ENCODE data around the gene ARGLU1. TPM values are rescaled to one million over a fixed set of nuclear protein-coding genes. Genes with fewer than 3 reads are reported as not detected.

ARGLU1 gene
- total RNA-seq, 1 donor from 2014 or later, result 467 TPM

GRCh38 chr13:106505295-106505694 is 62.6 kb downstream of the ARGLU1 start:
- no peak overlapping the region for H3K27ac ChIP-seq
- peaks cover 100% of the 10 kb centered on the region for H4K20me1 ChIP-seq (ENCODE audit: low read depth)
- H3K4me3 ChIP-seq, result no peak overlapping the region
- H2AFZ ChIP-seq (replicated peaks), result no peak overlapping the region
- no peaks in the 10 kb centered on the region for H3K9me3 ChIP-seq (ENCODE audit: low read depth)
- no peak for TF ChIP-seq CTCF (IDR thresholded peaks at IDR 0.05)
- Mint-ChIP-seq H3K27me3 (ENCODE audit: insufficient read depth, low read depth) (peaks cover 2% of the 10 kb centered on the region), H3K4me1 (peaks cover 21% of the 10 kb centered on the region), H3K27ac (no peak overlapping the region), H3K36me3 (peaks cover 74% of the 10 kb centered on the region), H3K9me3 (peaks cover 3% of the 10 kb centered on the region), H3K4me3 (no peak overlapping the region)
- H3K36me3 ChIP-seq, result peaks cover 22% of the 10 kb centered on the region
- H3K4me2 ChIP-seq, result no peak overlapping the region
- no peaks in the 10 kb centered on the region for H3K27me3 ChIP-seq
- DNase-seq (ENCODE audit: low spot score), result no peak
- peaks cover 100% of the 10 kb centered on the region for H3K79me2 ChIP-seq (ENCODE audit: low read depth)
- peaks cover 21% of the 10 kb centered on the region for H3K4me1 ChIP-seq
- H3K9ac ChIP-seq, result no peak overlapping the region
- peaks cover 12% of the 10 kb centered on the region for H3F3A ChIP-seq (ENCODE audit: low read depth)

DNA sequence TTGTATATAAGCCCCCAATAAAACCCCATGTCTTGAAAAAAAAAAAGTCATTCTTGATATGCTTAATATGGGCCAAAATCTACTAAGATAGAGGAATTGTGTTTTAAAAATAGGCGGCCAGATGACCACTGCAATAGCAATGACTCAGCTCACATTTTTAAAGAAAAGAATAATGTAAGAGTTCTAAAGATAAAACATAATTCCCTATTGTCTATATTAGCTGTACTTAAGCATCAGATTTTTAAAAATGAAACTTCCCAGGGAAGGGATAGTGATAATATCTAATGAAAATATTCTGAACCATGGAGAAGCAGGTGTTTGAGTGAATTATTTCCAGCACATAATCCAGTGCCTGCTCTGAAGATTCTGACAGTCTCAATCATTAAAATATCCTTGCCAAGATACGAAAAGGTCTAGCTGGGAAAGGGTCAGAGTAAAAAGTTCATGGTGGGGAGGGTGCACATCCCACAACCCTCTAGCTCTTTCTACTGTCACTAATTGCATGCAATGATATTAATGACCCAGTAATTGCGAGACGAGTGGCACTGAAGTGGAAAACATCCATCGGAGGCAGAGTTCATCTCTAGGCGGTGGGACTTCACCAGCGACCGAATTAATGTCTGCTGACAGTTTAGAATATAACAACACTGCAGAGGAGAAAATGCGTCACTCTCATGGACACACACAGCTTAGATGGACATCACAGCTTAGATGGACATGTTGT is 64.0 kb downstream of the ARGLU1 start:
- Histone ChIP-seq H3K27me3 (no peaks in the 10 kb centered on the region), H3K4me3 (no peak overlapping the region), H3K4me2 (no peak overlapping the region), H2AFZ (replicated peaks) (no peak overlapping the region), H3K4me1 (peaks cover 18% of the 10 kb centered on the region), H3K79me2 (ENCODE audit: low read depth) (peaks cover 100% of the 10 kb centered on the region), H3K9ac (no peak overlapping the region), H3F3A (ENCODE audit: low read depth) (peaks cover 14% of the 10 kb centered on the region), H4K20me1 (ENCODE audit: low read depth) (peaks cover 100% of the 10 kb centered on the region), H3K27ac (no peak overlapping the region), H3K36me3 (peaks cover 20% of the 10 kb centered on the region), H3K9me3 (ENCODE audit: low read depth) (no peaks in the 10 kb centered on the region)
- H3K4me3 Mint-ChIP-seq, result no peak overlapping the region
- H3K27me3 Mint-ChIP-seq (ENCODE audit: insufficient read depth, low read depth), result peaks cover 2% of the 10 kb centered on the region
- peaks cover 31% of the 10 kb centered on the region for H3K4me1 Mint-ChIP-seq
- no peak for DNase-seq (ENCODE audit: low spot score)
- H3K9me3 Mint-ChIP-seq, result peaks cover 3% of the 10 kb centered on the region
- H3K36me3 Mint-ChIP-seq, result peaks cover 72% of the 10 kb centered on the region
- TF ChIP-seq EZH2phosphoT487 (IDR thresholded peaks at IDR 0.05) (no peak), EZH2 (IDR thresholded peaks at IDR 0.05) (no peak), CTCF (IDR thresholded peaks at IDR 0.05) (no peak)
- no peak overlapping the region for H3K27ac Mint-ChIP-seq

DNA sequence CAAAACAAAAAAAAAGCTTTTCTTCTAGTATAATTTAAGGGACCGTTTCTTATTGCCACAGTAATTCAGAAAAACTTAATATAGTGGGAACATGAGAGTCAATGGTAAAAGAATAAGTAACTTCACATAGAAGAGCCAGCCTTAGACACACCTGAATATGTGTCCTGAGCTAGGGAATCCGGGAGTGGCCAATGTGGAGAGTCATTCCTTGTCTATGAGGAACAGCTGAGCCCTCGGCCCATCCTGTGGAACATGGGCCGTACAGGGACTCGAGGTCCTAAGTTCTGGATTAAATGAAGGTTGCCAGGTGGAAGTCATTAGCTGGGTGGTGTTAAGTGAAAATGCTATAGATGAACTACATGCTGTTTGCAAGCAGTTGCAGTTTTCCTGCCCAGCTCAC is 64.7 kb downstream of the ARGLU1 start:
- peaks cover 14% of the 10 kb centered on the region for H3K36me3 ChIP-seq
- H4K20me1 ChIP-seq (ENCODE audit: low read depth), result peaks cover 100% of the 10 kb centered on the region
- Mint-ChIP-seq H3K9me3 (peaks cover 3% of the 10 kb centered on the region), H3K4me1 (peaks cover 34% of the 10 kb centered on the region), H3K27ac (no peak overlapping the region), H3K36me3 (peaks cover 66% of the 10 kb centered on the region), H3K27me3 (ENCODE audit: insufficient read depth, low read depth) (peaks cover 2% of the 10 kb centered on the region), H3K4me3 (no peak overlapping the region)
- H2AFZ ChIP-seq (replicated peaks), result no peak overlapping the region
- TF ChIP-seq EZH2phosphoT487 (IDR thresholded peaks at IDR 0.05), result no peak
- no peak for TF ChIP-seq EZH2 (IDR thresholded peaks at IDR 0.05)
- no peak for TF ChIP-seq CTCF (IDR thresholded peaks at IDR 0.05)
- H3K4me1 ChIP-seq, result peaks cover 18% of the 10 kb centered on the region
- peaks cover 100% of the 10 kb centered on the region for H3K79me2 ChIP-seq (ENCODE audit: low read depth)
- H3K27ac ChIP-seq, result no peak overlapping the region
- no peak overlapping the region for H3K9ac ChIP-seq
- no peak overlapping the region for H3K4me3 ChIP-seq
- H3K27me3 ChIP-seq, result no peaks in the 10 kb centered on the region
- no peak overlapping the region for H3K4me2 ChIP-seq
- H3K9me3 ChIP-seq (ENCODE audit: low read depth), result no peaks in the 10 kb centered on the region
- DNase-seq (ENCODE audit: low spot score), result no peak
- H3F3A ChIP-seq (ENCODE audit: low read depth), result peaks cover 11% of the 10 kb centered on the region

All from neural progenitor cell (in vitro differentiated cells).